ENCODE data around the gene TPCN1. TPM values are rescaled to one million over a fixed set of nuclear protein-coding genes. Genes with fewer than 3 reads are reported as not detected.

Gene TPCN1
- total and polyA plus RNA-seq, 3 experiments from 2014 or later, result 10.1 to 24.1 (median 21.3) TPM

GRCh38 chr12:113181975-113182374 lies 39.3 kb upstream of the TPCN1 start:
- H3K36me3 Mint-ChIP-seq, result peaks cover 11 to 64% (median 11%) of the 10 kb centered on the region in 3 donors

GRCh38 chr12:113183030-113183589 lies 38.2 kb upstream of the TPCN1 start:
- no peaks in the 10 kb centered on the region for H3K9me3 Mint-ChIP-seq
- peaks cover 28 to 51% (median 45%) of the 10 kb centered on the region in 3 donors for H3K4me1 Mint-ChIP-seq
- peak overlapping the region; percentile 28 to 100 (median 48) for H3K4me3 Mint-ChIP-seq
- ChIA-PET POLR2A (no interaction called here), CTCF (interaction anchor here (4.0 kb wide), 1 partner anchor 9 kb away, joined by 27 read pairs; no protein-coding TSS in a partner anchor)
- no peak overlapping the region for H3K4me3 ChIP-seq (ENCODE audit: low read length)
- H3K4me1 ChIP-seq (ENCODE audit: insufficient read depth, low read length), result peaks cover 31% of the 10 kb centered on the region
- no peaks in the 10 kb centered on the region for H3K9me3 ChIP-seq (ENCODE audit: low read length)
- H3K36me3 Mint-ChIP-seq, result peaks cover 2 to 57% (median 4%) of the 10 kb centered on the region in 3 donors
- peaks cover 28% of the 10 kb centered on the region for H3K36me3 ChIP-seq (ENCODE audit: insufficient read depth, low read length)
- DNase-seq, result no peak
- no peak overlapping the region for H3K27ac ChIP-seq (ENCODE audit: low read depth, low read length)
- peak overlapping the region in 6 of 8 donors; percentile 27 to 98 (median 56) for H3K27ac Mint-ChIP-seq
- no peaks in the 10 kb centered on the region for H3K27me3 ChIP-seq (ENCODE audit: insufficient read depth, low read length, poor library complexity, severe bottlenecking)
- no peaks in the 10 kb centered on the region for H3K27me3 Mint-ChIP-seq

More at GRCh38 chr12:113181975-113182374, 39.3 kb upstream of the TPCN1 start:
- H3K27ac ChIP-seq (ENCODE audit: low read depth, low read length), result no peak overlapping the region
- Mint-ChIP-seq H3K27me3 (no peaks in the 10 kb centered on the region), H3K9me3 (no peaks in the 10 kb centered on the region), H3K4me3 (peak overlapping the region in 1 of 7 donors; percentile 44), H3K4me1 (peaks cover 26 to 41% (median 37%) of the 10 kb centered on the region in 3 donors), H3K27ac (peak overlapping the region in 2 of 8 donors; percentile 34 to 81)
- peaks cover 27% of the 10 kb centered on the region for H3K4me1 ChIP-seq (ENCODE audit: insufficient read depth, low read length)
- H3K9me3 ChIP-seq (ENCODE audit: low read length), result no peaks in the 10 kb centered on the region
- no peak overlapping the region for H3K4me3 ChIP-seq (ENCODE audit: low read length)
- ChIA-PET POLR2A (interaction anchor here (0.7 kb wide), 1 partner anchor 21 kb away, joined by 3 read pairs; no protein-coding TSS in a partner anchor), CTCF (interaction anchor here (1.5 kb wide), 1 partner anchor 40 kb away, joined by 3 read pairs; no protein-coding TSS in a partner anchor)
- peaks cover 40% of the 10 kb centered on the region for H3K36me3 ChIP-seq (ENCODE audit: insufficient read depth, low read length)
- no peak for DNase-seq
- H3K27me3 ChIP-seq (ENCODE audit: insufficient read depth, low read length, poor library complexity, severe bottlenecking), result no peaks in the 10 kb centered on the region

GRCh38 chr12:113184098-113184899 lies 37.0 kb upstream of the TPCN1 start:
- H3K36me3 ChIP-seq (ENCODE audit: insufficient read depth, low read length), result peaks cover 18% of the 10 kb centered on the region
- H3K9me3 ChIP-seq (ENCODE audit: low read length), result no peaks in the 10 kb centered on the region
- H3K27ac ChIP-seq (ENCODE audit: low read depth, low read length), result peak overlapping the region; percentile 89
- H3K9me3 Mint-ChIP-seq, result no peaks in the 10 kb centered on the region
- H3K27ac Mint-ChIP-seq, result peak overlapping the region; percentile 96 to 99 (median 97)
- H3K27me3 ChIP-seq (ENCODE audit: insufficient read depth, low read length, poor library complexity, severe bottlenecking), result no peaks in the 10 kb centered on the region
- ChIA-PET CTCF (interaction anchor here (0.8 to 4.0 kb wide), 3 partner anchors 10 to 136 kb away, joined by 3 to 27 read pairs (median 4); no protein-coding TSS in a partner anchor), POLR2A (interaction anchor here (0.7 to 1.8 kb wide), 3 partner anchors 38 to 880 kb away, joined by 3 to 11 read pairs (median 3); partner anchors contain the start of genes OAS2 and TPCN1)
- peaks cover 28 to 51% (median 48%) of the 10 kb centered on the region in 3 donors for H3K4me1 Mint-ChIP-seq
- H3K36me3 Mint-ChIP-seq, result peaks cover 0 to 53% (median 4%) of the 10 kb centered on the region in 3 donors
- DNase-seq, result no peak
- H3K27me3 Mint-ChIP-seq, result no peaks in the 10 kb centered on the region
- peaks cover 31% of the 10 kb centered on the region for H3K4me1 ChIP-seq (ENCODE audit: insufficient read depth, low read length)
- H3K4me3 Mint-ChIP-seq, result peak overlapping the region; percentile 94 to 100 (median 96)
- H3K4me3 ChIP-seq (ENCODE audit: low read length), result peak overlapping the region; percentile 85

- Mint-ChIP-seq H3K9me3 (no peaks in the 10 kb centered on the region), H3K27ac (peak overlapping the region; percentile 96 to 99 (median 97)), H3K4me1 (peaks cover 28 to 51% (median 49%) of the 10 kb centered on the region in 3 donors), H3K4me3 (peak overlapping the region; percentile 94 to 100 (median 96)), H3K36me3 (peaks cover 0 to 49% (median 6%) of the 10 kb centered on the region in 3 donors), H3K27me3 (no peaks in the 10 kb centered on the region)
- ChIA-PET CTCF (interaction anchor here (0.8 to 4.0 kb wide), 3 partner anchors 11 to 136 kb away, joined by 3 to 27 read pairs (median 4); no protein-coding TSS in a partner anchor), POLR2A (interaction anchor here (0.7 to 1.8 kb wide), 3 partner anchors 38 to 880 kb away, joined by 3 to 11 read pairs (median 3); partner anchors contain the start of genes OAS2 and TPCN1)
- Histone ChIP-seq H3K27ac (ENCODE audit: low read depth, low read length) (peak overlapping the region; percentile 89), H3K9me3 (ENCODE audit: low read length) (no peaks in the 10 kb centered on the region), H3K27me3 (ENCODE audit: insufficient read depth, low read length, poor library complexity, severe bottlenecking) (no peaks in the 10 kb centered on the region), H3K36me3 (ENCODE audit: insufficient read depth, low read length) (peaks cover 14% of the 10 kb centered on the region), H3K4me1 (ENCODE audit: insufficient read depth, low read length) (peaks cover 31% of the 10 kb centered on the region), H3K4me3 (ENCODE audit: low read length) (peak overlapping the region; percentile 85)
- peak; percentile 82 to 92 (median 89) for DNase-seq
Measured at GRCh38 chr12:113184900-113185179, 36.4 kb upstream of the TPCN1 start.

- H3K27me3 Mint-ChIP-seq, result no peaks in the 10 kb centered on the region
- no peaks in the 10 kb centered on the region for H3K9me3 Mint-ChIP-seq
- Histone ChIP-seq H3K27ac (ENCODE audit: low read depth, low read length) (peak within 1 kb of the TSS; percentile 89), H3K9me3 (ENCODE audit: low read length) (no peaks in the 10 kb centered on the region), H3K27me3 (ENCODE audit: insufficient read depth, low read length, poor library complexity, severe bottlenecking) (no peaks in the 10 kb centered on the region), H3K4me1 (ENCODE audit: insufficient read depth, low read length) (peaks cover 31% of the 10 kb centered on the region), H3K4me3 (ENCODE audit: low read length) (peak within 1 kb of the TSS; percentile 85), H3K36me3 (ENCODE audit: insufficient read depth, low read length) (peaks cover 8% of the 10 kb centered on the region)
- H3K36me3 Mint-ChIP-seq, result peaks cover 0 to 46% (median 3%) of the 10 kb centered on the region in 3 donors
- peak within 1 kb of the TSS; percentile 94 to 100 (median 96) for H3K4me3 Mint-ChIP-seq
- POLR2A ChIA-PET, result interaction anchor here (0.7 to 1.8 kb wide), 3 partner anchors 37 to 881 kb away, joined by 3 to 11 read pairs (median 3); partner anchors contain the start of genes OAS2 and TPCN1
- H3K4me1 Mint-ChIP-seq, result peaks cover 28 to 51% (median 49%) of the 10 kb centered on the region in 3 donors
- DNase-seq, result peak; percentile 68 to 84 (median 79)
- CTCF ChIA-PET, result interaction anchor here (0.7 to 4.0 kb wide), 7 partner anchors 11 to 150 kb away, joined by 3 to 27 read pairs (median 4); partner anchors contain the start of gene SLC8B1
- H3K27ac Mint-ChIP-seq, result peak within 1 kb of the TSS; percentile 96 to 99 (median 97)
Measured at GRCh38 chr12:113185180-113186032, 35.9 kb upstream of the TPCN1 start, which contains the start of the genes DDX54 and RITA1. TSS of gene DDX54 (minus strand) at chr12:113185478. CDS start at chr12:113185451, 27 bp downstream. TSS of gene RITA1 (plus strand) at chr12:113185721. CDS start at chr12:113186747, 1,026 bp downstream.

GRCh38 chr12:113186033-113186365 lies 35.3 kb upstream of the TPCN1 start:
- Histone ChIP-seq H3K9me3 (ENCODE audit: low read length) (no peaks in the 10 kb centered on the region), H3K27ac (ENCODE audit: low read depth, low read length) (peak overlapping the region; percentile 89), H3K4me1 (ENCODE audit: insufficient read depth, low read length) (peaks cover 31% of the 10 kb centered on the region), H3K36me3 (ENCODE audit: insufficient read depth, low read length) (peaks cover 4% of the 10 kb centered on the region), H3K27me3 (ENCODE audit: insufficient read depth, low read length, poor library complexity, severe bottlenecking) (no peaks in the 10 kb centered on the region), H3K4me3 (ENCODE audit: low read length) (peak overlapping the region; percentile 85)
- H3K4me1 Mint-ChIP-seq, result peaks cover 28 to 51% (median 49%) of the 10 kb centered on the region in 3 donors
- H3K27me3 Mint-ChIP-seq, result no peaks in the 10 kb centered on the region
- no peak for DNase-seq
- H3K9me3 Mint-ChIP-seq, result no peaks in the 10 kb centered on the region
- ChIA-PET CTCF (interaction anchor here (0.7 to 4.0 kb wide), 6 partner anchors 10 to 149 kb away, joined by 3 to 27 read pairs (median 4); partner anchors contain the start of gene SLC8B1), POLR2A (interaction anchor here (1.1 to 1.8 kb wide), 2 partner anchors 36 kb away, joined by 4 to 11 read pairs; partner anchors contain the start of gene TPCN1)
- H3K36me3 Mint-ChIP-seq, result peaks cover 0 to 46% (median 3%) of the 10 kb centered on the region in 3 donors
- H3K27ac Mint-ChIP-seq, result peak overlapping the region; percentile 85 to 99 (median 96)
- H3K4me3 Mint-ChIP-seq, result peak overlapping the region; percentile 94 to 100 (median 96)

Measured in CD8-positive, alpha-beta memory T cell (primary cell).